HG02798 (cell line): ENCODE results near the gene GRK1.
"Not testable (repeated sequence)": the region's sequence is repeated elsewhere in the genome, so short reads cannot be mapped to it uniquely, and the experiment has no call there.

ENCODE experiments used
- ATAC-seq: cut with Tn5 transposase; IDR thresholded peaks from one replicate; pipeline ENCODE4 v1.9.1; 2021; ENCODE audit warnings: mild to moderate bottlenecking; ENCODE audit not compliant: unreplicated experiment, poor library complexity

GRK1 gene

GRCh38 chr13:113750554-113751399, 83.8 kb downstream of the GRK1 start:
- ATAC-seq = no peak

- no peak for ATAC-seq
Measured at GRCh38 chr13:113751491-113751890, 84.5 kb downstream of the GRK1 start.

- ATAC-seq = not testable (repeated sequence)
Measured at GRCh38 chr13:113752211-113752986, 85.4 kb downstream of the GRK1 start.

GRCh38 chr13:113753171-113753570, 86.2 kb downstream of the GRK1 start:
- no peak for ATAC-seq

- ATAC-seq = no peak
Measured at GRCh38 chr13:113754242-113754641, 87.2 kb downstream of the GRK1 start.

- ATAC-seq = no peak
Measured at GRCh38 chr13:113754691-113755090, 87.7 kb downstream of the GRK1 start.

GRCh38 chr13:113756441-113757097, 89.5 kb downstream of the GRK1 start:
- ATAC-seq = no peak

GRCh38 chr13:113758651-113759524, 91.9 kb downstream of the GRK1 start, which contains the start of gene TMEM255B:
TSS of gene TMEM255B (plus strand) at chr13:113759226. CDS start at chr13:113759270, 44 bp downstream.
- ATAC-seq = peak; percentile 83

GRCh38 chr13:113759525-113760137, 92.6 kb downstream of the GRK1 start:
- ATAC-seq = no peak

GRCh38 chr13:113761136-113761535, 94.1 kb downstream of the GRK1 start:
- no peak for ATAC-seq

GRCh38 chr13:113762075-113762474, 95.1 kb downstream of the GRK1 start:
- no peak for ATAC-seq

GRCh38 chr13:113762538-113762937, 95.5 kb downstream of the GRK1 start:
- no peak for ATAC-seq

GRCh38 chr13:113763254-113763653, 96.2 kb downstream of the GRK1 start:
- ATAC-seq = no peak

- no peak for ATAC-seq
Measured at GRCh38 chr13:113763961-113764792, 97.2 kb downstream of the GRK1 start.

GRCh38 chr13:113764793-113765563, 98.0 kb downstream of the GRK1 start:
- ATAC-seq = no peak

- no peak for ATAC-seq
Measured at GRCh38 chr13:113765564-113765910, 98.5 kb downstream of the GRK1 start.

- no peak for ATAC-seq
Measured at GRCh38 chr13:113766035-113766800, 99.2 kb downstream of the GRK1 start.
